MM.1S (cell line): ENCODE measurements around the gene FAM20C.

Experiments
- DNase-seq: peaks from one replicate; pipeline ENCODE4 v3.0.0-alpha.2; 2015
- H2AFZ ChIP-seq: fragments of 300-600 bp; sonication (generic); 2 replicates; pipeline ENCODE4 v1.6.0; 2016; ENCODE audit warnings: antibody characterized with exemption, low read length
- H3F3A ChIP-seq: fragments of 300-600 bp; sonication (generic); 2 replicates; pipeline ENCODE4 v1.6.1; 2016; ENCODE audit warnings: mild to moderate bottlenecking, antibody characterized with exemption, low read length, moderate library complexity, mixed read lengths; ENCODE audit not compliant: insufficient read depth
- H3K27ac ChIP-seq: fragments of 300-600 bp; sonication (generic); 2 replicates; pipeline ENCODE4 v1.5.1; 2016; ENCODE audit warnings: mild to moderate bottlenecking, low read length
- H3K27me3 ChIP-seq: fragments of 300-600 bp; sonication (generic); replicated peaks from 2 replicates; pipeline ENCODE4 v1.6.0; 2016; ENCODE audit warnings: low read length; ENCODE audit not compliant: insufficient read depth
- H3K36me3 ChIP-seq: fragments of 300-600 bp; sonication (generic); replicated peaks from 2 replicates; pipeline ENCODE4 v1.6.1; 2016; ENCODE audit warnings: mild to moderate bottlenecking, low read length, mixed read lengths; ENCODE audit not compliant: insufficient read depth
- H3K4me1 ChIP-seq: fragments of 300-600 bp; sonication (generic); 2 replicates; pipeline ENCODE4 v1.6.1; 2016; ENCODE audit warnings: low read length, mixed read lengths
- H3K4me2 ChIP-seq: fragments of 300-600 bp; sonication (generic); 2 replicates; pipeline ENCODE4 v1.6.0; 2016; ENCODE audit warnings: low read depth, low read length
- H3K4me3 ChIP-seq: fragments of 300-600 bp; sonication (generic); 2 replicates; pipeline ENCODE4 v1.5.1; 2016; ENCODE audit warnings: low read length, mixed read lengths
- H3K79me2 ChIP-seq: fragments of 300-600 bp; sonication (generic); 2 replicates; pipeline ENCODE4 v1.6.1; 2016; ENCODE audit warnings: mixed run types, low read length, mixed read lengths
- H3K9ac ChIP-seq: fragments of 300-600 bp; sonication (generic); 2 replicates; pipeline ENCODE4 v1.6.1; 2016; ENCODE audit warnings: low read length, mixed read lengths
- H3K9me2 ChIP-seq: fragments of 300-600 bp; sonication (generic); replicated peaks from 2 replicates; pipeline ENCODE4 v1.6.1; 2016; ENCODE audit warnings: mild to moderate bottlenecking, low read length, mixed read lengths; ENCODE audit not compliant: insufficient read depth
- H3K9me3 ChIP-seq: fragments of 300-600 bp; sonication (generic); replicated peaks from 2 replicates; pipeline ENCODE4 v1.6.1; 2016; ENCODE audit warnings: mild to moderate bottlenecking, low read length, mixed read lengths; ENCODE audit not compliant: insufficient read depth
- H4K20me1 ChIP-seq: fragments of 300-600 bp; sonication (generic); 2 replicates; pipeline ENCODE4 v1.6.1; 2016; ENCODE audit warnings: mild to moderate bottlenecking, low read length, moderate library complexity, mixed read lengths; ENCODE audit not compliant: insufficient read depth
- EZH2 ChIP-seq: fragments of 300-600 bp; sonication (generic); optimal IDR thresholded peaks from 2 replicates; pipeline ENCODE3; 2017; ENCODE audit warnings: low read depth, mild to moderate bottlenecking, antibody characterized with exemption, low read length, mixed read lengths
- EZH2phosphoT487 ChIP-seq: fragments of 300-600 bp; sonication (generic); IDR thresholded peaks from 2 replicates; pipeline ENCODE4 v1.6.1; 2018; ENCODE audit warnings: antibody characterized with exemption, low read length
- TF ChIP-seq, protein P1 (sequence below): fragments of 300-600 bp; sonication (generic); IDR thresholded peaks from 2 replicates; pipeline ENCODE4 v1.5.1; 2016; ENCODE audit warnings: antibody characterized with exemption, low read length, mixed read lengths

The FAM20C gene

DNA sequence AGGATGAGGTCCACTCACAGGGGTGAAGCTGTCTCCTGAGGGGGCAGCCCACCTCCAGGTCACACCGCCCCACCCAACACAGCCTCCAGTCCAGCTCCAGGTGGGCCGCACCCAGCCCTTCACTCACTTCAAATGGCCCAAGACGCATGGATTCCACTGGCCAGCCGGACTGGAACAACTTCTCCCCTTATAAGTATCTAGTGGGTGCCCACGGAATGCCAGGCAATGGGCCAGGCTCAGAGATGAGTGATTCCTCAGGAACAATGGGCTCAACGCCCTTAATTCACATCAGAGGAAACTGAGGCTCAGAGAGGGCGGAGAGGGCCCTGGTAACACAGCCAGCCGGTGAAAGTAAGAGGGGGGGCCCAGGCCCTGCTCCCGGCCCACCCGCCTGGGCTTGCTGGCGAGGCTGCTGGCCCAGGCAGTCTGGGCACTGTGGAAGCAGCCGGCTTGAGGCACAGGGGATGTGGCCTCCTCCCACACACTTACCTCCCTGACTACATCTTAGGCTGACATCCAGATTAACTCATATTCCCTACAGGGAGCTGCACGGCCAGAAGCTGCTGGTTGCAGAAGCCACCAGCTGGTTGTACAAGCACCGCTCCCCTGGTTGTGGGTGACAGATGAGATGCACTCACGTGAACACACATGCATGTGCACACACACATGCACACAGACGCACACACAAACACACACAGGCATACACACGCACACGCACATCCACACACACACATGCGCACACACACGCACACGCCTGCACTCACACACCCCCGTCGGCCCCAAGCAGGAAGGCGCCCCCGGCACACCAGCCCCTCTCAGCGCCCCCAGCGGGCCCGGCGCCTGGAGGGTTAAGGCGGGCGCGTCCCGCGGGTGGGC lies 1.0 kb upstream of the FAM20C start:
- Histone ChIP-seq H4K20me1 (no peaks in the 10 kb centered on the region), H3K4me3 (no peak overlapping the region), H3K9me2 (no peaks in the 10 kb centered on the region), H3K4me2 (no peak overlapping the region), H3K27ac (no peak overlapping the region), H3K79me2 (no peaks in the 10 kb centered on the region), H3K9ac (no peak overlapping the region), H3F3A (no peaks in the 10 kb centered on the region), H3K36me3 (no peaks in the 10 kb centered on the region), H3K4me1 (no peaks in the 10 kb centered on the region), H2AFZ (no peak overlapping the region), H3K9me3 (no peaks in the 10 kb centered on the region), H3K27me3 (no peaks in the 10 kb centered on the region)
- TF ChIP-seq EZH2phosphoT487 (no peak), EZH2 (no peak)
- no peak for DNase-seq

DNA sequence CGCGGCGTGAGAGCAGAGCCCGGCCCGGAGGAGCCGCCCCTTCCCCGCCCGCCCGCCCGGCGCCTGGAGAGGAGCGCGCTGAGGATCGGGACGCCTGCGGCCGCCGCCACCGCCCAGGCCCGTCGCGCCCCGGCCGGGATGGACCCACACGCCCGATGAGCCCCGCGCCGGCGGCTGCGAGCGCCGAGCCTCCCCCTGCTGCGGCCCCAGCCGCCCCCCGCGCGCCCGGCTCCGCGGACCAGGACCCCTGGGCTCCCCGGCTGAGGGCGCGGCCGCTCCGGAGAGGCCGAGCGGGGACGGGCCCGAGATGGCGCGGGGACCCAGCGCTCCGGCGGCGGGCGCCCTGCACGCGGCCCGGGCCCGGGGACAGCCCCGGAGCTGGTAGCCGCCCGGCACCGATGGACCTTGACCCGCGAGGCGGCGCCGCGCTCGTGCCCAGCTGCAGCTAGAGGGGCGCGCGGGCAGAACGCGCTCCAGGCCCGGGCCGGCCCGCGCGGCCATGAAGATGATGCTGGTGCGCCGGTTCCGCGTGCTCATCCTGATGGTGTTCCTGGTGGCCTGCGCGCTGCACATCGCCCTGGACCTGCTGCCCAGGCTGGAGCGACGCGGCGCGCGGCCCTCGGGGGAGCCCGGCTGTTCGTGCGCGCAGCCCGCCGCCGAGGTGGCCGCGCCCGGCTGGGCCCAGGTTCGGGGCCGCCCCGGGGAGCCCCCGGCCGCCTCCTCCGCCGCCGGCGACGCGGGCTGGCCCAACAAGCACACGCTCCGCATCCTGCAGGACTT lies 520 bp downstream of the FAM20C start:
- Histone ChIP-seq H3K9ac (no peak overlapping the region), H3K36me3 (no peaks in the 10 kb centered on the region), H3K4me2 (no peak overlapping the region), H3K79me2 (no peaks in the 10 kb centered on the region), H3K9me3 (no peaks in the 10 kb centered on the region), H2AFZ (no peak overlapping the region), H3K27me3 (no peaks in the 10 kb centered on the region), H3K27ac (no peak overlapping the region), H3K9me2 (no peaks in the 10 kb centered on the region), H3K4me3 (no peak overlapping the region), H4K20me1 (no peaks in the 10 kb centered on the region), H3K4me1 (no peaks in the 10 kb centered on the region), H3F3A (no peaks in the 10 kb centered on the region)
- no peak for DNase-seq
- TF ChIP-seq, protein P1, sequence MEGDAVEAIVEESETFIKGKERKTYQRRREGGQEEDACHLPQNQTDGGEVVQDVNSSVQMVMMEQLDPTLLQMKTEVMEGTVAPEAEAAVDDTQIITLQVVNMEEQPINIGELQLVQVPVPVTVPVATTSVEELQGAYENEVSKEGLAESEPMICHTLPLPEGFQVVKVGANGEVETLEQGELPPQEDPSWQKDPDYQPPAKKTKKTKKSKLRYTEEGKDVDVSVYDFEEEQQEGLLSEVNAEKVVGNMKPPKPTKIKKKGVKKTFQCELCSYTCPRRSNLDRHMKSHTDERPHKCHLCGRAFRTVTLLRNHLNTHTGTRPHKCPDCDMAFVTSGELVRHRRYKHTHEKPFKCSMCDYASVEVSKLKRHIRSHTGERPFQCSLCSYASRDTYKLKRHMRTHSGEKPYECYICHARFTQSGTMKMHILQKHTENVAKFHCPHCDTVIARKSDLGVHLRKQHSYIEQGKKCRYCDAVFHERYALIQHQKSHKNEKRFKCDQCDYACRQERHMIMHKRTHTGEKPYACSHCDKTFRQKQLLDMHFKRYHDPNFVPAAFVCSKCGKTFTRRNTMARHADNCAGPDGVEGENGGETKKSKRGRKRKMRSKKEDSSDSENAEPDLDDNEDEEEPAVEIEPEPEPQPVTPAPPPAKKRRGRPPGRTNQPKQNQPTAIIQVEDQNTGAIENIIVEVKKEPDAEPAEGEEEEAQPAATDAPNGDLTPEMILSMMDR, result no peak

DNA sequence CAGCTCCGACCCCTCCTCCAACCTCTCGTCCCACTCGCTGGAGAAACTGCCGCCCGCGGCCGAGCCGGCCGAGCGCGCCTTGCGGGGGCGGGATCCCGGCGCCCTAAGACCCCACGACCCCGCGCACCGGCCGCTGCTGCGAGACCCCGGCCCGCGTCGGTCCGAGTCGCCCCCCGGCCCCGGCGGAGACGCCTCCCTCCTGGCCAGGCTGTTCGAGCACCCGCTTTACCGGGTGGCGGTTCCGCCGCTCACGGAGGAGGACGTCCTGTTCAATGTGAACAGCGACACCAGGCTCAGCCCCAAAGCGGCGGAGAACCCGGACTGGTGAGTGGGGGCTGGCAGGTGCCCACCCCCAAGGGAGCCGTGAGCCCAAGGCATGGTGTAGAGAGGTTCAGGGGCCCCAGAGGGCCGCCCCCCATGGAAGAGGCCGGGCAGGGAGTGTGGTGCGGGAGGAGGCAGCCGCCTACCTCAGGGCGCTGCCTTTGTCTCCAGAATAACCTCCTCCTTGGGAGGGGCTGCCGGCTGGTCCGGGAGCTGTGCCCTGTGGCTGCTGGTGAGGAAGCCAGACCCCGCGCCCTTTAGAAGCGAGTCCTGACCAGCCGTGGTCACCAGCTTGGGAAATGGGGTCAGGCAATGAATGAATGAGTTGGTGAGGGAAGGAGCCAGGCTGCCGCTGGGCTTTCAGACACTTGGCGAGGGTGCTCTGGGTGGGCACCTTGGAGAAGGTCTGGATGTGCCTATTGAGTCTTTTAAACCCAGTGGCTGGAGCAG lies 1.3 kb downstream of the FAM20C start:
- H3K27ac ChIP-seq, result no peak overlapping the region
- no peak for DNase-seq
- H3K9me3 ChIP-seq, result no peaks in the 10 kb centered on the region
- no peaks in the 10 kb centered on the region for H3F3A ChIP-seq
- no peak overlapping the region for H3K4me2 ChIP-seq
- H2AFZ ChIP-seq, result no peak overlapping the region
- no peaks in the 10 kb centered on the region for H3K9me2 ChIP-seq
- TF ChIP-seq, protein P1, result no peak
- TF ChIP-seq EZH2, result no peak
- no peak for TF ChIP-seq EZH2phosphoT487
- H3K36me3 ChIP-seq, result no peaks in the 10 kb centered on the region
- H3K27me3 ChIP-seq, result no peaks in the 10 kb centered on the region
- no peak overlapping the region for H3K4me3 ChIP-seq
- no peaks in the 10 kb centered on the region for H3K4me1 ChIP-seq
- H3K9ac ChIP-seq, result no peak overlapping the region
- no peaks in the 10 kb centered on the region for H4K20me1 ChIP-seq
- no peaks in the 10 kb centered on the region for H3K79me2 ChIP-seq
